GM21526 (cell line): ENCODE results near the gene LIMD2.

ENCODE experiments used
- ATAC-seq: cut with Tn5 transposase; IDR thresholded peaks from one replicate; pipeline ENCODE4 v1.9.1; 2021; ENCODE audit warnings: moderate library complexity; ENCODE audit not compliant: unreplicated experiment, low FRiP score

The LIMD2 gene

DNA sequence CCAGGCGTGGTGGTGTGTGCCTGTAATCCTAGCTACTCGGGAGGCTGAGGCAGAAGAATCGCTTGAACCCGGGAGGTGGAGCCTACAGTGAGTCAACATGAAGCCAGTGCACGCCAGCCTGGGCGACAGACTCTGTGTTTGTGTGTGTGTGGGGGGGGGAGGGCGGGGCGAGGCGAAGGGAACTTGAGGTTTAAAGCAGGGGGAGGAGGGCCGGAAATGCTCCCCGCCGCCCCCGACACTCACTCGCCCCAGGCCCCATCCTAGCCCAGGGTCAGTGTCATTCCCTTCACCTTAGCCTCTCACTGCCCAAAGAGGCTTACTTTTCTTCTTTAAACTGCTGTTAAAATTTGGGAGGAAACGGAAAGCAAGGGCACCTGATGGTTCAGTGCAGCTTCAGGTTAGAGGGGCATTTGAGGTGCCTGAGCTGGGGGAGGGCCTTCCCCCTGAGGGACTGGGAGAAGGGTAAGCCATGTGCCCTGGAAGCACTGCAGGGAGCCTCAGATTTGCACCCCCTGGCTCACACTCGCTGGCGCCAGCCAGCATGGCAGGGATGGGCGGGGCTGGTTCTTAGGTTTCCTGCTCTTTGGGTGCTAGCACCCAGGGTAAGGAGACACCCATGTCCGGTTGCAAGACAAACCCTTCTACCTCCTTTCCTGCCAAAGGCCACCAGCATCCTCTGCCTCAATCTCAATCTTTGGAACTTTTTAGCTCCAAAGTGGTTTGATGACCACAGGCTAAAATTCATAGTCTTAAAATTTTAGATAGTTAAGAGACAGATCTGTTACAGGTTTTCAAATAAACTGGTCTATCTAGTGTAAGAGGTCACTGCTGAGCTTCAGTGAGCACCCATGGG, 2.2 kb upstream of the LIMD2 start:
- no peak for ATAC-seq

DNA sequence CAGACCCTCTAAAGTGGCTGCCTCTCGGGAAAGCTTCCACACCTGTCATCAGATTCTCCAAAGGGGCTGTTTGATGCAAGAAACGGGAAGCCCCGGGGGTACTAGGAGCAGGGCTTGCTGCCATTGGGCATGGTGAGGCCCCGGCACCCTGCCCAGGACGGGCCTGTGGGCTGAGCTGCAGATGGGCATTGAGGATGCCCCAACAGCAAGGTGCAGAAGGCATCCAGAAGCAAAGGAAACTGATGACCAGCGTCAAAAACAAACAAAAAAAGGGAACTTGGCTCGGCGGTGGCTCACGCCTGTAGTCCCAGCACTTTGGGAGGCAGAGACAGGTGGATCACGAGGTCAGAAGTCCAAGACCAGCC, 1.5 kb upstream of the LIMD2 start:
- no peak for ATAC-seq

DNA sequence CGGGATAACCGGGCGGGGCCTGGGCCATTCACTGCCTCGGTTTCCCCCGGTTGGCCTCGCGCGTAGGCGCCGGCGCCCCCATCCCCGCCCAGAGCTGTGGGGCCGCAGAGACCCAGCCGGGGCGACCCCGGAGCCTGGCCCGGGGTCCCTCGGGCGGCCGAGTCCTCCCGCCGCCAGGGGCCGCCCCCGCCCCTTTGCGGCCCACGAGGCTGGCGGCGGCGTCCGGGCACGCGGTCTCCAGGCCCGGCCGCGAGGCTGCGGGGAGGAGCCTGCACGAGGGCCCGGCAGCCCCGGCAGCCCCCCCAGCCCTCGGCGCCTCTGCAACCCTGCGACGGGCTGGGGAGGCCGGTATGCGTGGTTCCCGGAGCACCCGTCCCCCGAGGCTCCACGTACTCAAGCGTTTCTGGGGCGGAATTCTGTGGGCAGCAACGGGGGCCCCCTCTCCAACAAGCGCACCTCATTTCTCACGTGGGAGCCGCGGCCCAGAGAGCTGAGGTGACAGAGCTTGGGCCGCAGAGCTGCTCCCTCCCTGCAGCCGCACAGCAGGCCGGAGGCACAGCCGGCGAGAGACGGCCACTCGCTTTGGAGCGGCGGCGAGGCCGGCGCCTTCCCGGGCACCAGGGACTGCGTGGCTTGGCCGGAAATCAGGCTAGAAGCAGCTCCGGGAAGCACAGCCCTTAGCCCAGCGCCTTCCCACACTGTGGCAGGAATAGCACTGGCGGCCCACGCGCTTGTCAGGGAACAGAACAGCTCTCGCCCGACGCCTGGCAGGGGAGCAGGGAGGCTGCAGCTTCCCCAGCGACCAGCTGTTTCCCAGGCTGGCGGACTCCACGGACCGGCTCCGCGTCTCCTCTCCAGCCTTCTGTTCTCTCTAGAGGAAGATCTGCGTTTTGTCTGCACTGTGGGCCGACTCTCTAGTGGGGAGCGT, 867 bp upstream of the LIMD2 start:
- ATAC-seq: no peak

DNA sequence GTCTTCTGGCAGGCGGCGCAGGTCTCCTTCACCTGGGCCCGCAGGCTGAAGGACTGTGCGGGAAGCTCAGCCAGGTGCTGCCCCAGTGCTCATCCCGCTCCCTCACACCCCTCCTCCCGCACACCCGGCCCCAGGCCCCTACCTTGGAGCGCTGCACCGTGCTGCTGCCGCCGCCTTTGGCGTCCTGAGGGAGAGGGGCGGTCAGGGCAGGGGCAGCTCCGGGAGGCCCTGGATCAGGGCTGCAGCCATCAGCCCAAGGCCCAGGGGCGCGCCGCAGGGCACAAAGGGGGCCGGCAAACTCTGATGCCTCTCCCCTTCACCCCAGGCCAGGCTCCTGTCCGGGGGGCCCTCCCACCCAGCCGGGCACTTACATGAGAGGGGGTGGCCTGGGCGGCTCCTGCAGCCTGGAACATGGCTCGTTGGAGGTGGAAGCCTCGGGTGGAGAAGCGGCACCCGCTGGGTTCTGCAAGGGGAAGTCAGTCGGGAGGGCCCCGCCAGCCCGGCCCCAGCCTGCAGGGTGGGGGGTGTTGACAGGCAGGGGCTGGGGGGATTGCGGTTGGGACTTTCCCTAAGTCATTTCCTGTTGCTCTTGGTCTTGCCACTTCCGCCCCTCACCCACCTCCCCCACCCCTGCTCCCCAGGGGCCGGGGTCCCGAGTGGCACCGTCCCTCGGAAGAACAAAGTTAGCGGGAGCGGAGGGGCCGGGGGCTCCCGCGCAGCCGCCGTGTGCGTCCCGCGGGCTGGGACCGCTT, 863 bp downstream of the LIMD2 start:
- no peak for ATAC-seq

DNA sequence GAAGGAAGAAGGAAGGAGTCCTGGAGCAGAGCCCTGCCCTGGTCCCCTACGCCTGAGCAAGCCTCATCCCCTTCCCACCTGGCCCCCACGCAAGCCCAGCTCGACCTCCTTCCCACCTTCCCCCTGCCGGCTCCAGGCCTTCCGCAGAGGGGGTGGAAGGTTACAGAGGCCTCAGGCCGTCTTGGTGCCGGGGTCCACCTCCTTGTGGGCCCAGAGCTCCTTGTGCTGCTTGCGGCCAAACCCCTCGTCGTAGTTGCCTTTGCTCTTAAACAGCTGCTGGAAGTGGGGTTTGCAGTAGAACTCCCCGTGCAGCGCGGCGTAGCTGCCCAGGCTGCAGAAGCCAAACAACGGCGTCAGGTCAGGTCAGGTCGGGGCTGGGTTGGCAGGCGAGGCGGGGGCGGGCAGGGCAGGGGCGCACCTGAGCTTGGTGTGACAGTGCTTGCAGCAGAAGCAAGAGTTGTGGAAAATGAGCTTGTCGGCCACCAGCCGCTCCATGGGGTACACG, 1.5 kb downstream of the LIMD2 start:
- ATAC-seq: no peak

DNA sequence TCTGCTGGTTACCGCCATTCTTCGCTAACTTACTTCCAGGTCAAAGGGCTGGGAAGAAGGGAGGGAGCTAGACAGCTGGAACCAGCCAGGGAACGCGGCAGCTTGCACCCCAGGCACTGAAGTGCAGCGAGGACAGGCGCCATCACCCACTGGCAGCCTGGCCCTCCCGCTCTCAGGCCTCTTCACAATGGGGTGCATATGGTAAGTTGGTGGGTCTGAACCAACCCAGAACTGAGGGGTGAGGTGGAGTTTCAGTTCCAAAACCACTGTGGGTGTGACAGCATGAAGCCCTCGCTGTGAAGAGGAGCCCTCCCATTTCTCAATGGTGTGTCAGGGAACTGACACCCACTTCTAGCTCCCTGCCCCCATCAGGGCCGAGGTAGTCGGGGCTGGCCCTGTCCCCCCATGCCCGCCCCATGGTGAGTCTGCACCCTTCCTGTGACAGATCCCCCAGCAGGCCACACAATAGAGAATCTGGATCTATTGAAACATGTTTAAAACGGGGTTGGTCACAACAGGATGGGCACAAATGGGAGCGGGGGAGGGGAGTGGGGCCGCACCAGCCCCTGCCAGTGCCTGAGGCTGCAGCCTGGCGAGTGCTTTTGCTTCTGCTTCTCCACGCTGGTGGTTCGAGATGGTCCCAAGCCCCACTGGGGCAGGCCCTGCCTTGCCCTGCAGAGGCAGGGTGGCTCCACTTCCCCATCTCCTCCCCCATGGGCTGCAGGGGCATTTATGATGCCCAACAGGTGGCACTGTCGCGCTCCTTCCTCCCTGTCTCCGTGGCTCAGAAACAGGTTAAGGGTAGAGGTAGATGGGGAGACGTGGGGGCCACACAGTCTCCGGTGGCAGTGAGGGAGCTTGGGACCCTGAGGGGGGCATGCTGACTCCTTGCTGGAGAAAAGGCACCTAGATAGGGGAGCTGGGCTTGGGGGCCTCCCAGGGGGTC, 2.3 kb downstream of the LIMD2 start:
- peak; percentile 25 for ATAC-seq

DNA sequence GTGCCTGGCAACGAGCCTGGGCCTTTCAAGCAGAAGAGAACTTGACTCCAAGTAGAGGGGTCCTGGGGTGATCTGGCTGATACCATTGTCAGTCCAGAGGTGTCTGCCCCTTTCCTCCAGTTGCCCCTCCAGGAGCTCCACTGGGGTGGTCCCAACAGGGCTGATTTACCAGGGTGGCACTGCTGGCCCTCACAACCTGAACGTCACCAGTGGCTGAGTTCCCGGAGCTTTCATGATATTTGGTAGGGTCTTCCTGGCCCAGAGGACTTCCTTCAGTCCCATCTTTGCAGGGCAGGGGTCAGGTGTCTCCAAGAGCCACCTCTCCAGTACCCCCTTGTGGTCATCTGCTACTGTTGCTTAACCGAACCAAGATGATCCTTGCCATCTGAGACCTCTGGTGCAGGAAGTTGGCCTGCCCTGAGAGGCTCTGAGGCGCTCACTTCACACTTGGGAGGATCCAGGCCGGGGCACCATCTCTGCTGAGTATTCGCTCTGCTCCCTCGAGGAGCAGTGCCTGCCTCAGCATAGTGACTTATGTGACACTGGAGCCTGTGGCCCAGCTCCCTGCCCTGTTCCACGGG, 3.5 kb downstream of the LIMD2 start:
- no peak for ATAC-seq

DNA sequence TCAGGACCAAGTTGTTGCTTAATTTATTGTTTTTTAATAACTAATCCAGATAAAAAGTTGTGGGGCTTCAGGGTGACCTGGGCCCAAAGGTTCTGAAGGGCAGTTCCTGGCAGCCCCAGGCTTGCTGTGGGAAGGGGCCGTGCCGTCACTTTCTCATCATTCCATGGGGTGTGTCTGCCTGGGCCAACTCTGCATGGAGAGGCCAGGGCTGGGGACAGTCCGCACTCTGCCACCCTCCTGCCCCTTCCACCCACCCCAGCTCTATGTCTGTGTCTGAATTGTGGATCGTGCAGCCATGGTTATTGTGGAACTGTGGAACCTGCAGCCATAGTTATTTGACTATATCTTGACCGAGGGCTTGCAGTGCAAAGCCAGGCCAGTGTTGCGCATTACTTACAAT, 4.0 kb downstream of the LIMD2 start:
- no peak for ATAC-seq

DNA sequence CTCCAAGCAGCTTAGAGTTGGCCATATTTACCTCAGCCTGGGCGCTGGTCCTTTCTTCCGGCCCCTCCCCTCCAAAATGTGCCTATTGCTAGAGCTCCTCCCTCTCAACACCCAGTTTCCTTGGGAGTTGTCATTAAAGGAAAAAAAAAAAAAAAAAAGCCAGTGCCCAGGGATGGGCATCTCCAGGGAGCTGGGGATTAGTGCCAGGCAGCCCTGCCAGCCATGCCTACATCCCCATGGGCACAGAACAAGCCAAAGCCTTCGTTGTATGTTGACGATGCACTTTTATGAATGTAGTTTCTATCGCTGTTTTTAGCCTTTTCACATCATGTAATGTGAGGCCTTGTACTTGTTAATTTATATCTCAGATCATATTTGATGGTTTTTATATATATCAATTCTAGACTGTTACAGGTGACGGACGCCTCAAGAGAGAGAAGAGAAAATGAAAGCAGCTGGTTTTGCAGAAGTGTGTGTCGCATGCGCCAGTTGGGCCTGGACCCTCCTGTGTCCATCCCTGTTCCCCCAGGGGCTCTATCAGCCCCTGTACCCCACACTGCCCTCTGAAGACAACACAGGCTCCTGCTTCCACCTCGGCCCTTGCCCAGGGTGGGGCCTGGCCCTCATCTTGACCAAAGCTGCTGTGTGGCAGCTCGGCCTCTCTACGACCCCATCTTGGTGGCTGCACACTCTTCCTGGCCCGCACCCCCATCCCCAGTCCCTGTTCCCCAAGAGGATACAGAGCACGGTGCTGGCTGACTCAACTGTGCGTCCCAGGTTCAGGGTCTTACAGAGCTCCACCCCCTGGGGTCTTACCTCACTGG, 4.8 kb downstream of the LIMD2 start:
- no peak for ATAC-seq

DNA sequence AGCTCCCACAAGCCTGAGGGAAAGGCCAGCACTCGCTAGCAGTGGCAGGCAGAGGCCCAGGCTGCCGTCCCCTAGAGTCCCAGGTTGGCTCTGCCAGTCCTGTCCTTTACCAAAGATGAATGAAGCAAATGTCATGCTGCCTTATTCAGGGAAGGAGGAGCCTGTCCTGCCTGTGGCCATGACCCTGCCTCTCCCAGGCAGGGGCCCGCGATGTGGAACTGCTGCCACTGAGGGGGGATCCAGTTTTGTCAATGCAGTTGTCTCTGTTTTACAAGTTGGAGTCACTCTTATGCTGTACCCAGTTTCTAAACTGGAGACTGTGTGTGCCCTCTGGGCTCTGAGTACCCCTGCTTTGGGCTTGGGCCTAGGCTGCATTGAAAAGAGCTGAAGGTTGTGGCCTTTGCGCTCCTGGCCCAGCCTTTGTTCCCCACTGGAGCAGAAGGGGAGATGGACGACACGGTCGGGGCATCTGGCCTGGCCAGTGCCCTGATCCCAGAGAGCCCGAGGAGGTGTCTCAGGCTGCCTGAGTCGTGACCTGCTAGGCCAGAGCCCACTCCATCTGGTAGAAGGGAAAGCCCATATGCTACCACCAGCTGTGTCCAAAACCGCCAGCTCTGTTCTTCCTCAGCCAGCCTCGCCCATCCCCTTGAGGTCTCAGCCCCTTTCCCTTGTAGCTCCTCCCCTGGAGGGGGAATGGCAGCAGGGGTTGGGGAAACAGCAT, 5.5 kb downstream of the LIMD2 start:
- no peak for ATAC-seq

DNA sequence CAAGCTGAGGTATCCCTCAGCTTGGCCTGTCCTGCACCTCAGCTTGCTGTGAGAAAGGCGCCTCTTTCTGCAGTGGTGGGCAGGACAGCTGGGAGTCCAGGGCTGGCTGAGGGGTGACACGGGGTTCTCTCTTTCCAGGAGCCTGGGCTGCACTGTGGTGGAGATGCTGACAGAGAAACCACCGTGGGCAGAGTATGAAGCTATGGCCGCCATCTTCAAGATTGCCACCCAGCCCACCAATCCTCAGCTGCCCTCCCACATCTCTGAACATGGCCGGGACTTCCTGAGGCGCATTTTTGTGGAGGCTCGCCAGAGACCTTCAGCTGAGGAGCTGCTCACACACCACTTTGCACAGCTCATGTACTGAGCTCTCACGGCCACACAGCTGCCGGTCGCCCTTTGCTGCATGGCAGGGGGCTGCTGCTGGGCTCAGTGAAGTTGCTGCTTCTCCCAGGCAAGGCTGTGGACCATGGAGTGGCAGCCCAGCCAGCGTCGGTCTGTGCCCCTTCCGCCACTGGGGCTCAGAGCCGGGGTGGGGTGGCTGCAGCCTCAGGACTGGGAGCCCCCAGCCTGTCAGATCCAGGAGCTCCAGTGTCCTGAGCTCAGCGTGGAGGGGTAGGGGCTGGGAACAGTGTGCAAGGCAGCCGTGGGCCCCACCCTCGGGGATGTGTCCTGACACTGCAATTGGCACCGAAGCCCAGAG, 6.4 kb downstream of the LIMD2 start:
- no peak for ATAC-seq

DNA sequence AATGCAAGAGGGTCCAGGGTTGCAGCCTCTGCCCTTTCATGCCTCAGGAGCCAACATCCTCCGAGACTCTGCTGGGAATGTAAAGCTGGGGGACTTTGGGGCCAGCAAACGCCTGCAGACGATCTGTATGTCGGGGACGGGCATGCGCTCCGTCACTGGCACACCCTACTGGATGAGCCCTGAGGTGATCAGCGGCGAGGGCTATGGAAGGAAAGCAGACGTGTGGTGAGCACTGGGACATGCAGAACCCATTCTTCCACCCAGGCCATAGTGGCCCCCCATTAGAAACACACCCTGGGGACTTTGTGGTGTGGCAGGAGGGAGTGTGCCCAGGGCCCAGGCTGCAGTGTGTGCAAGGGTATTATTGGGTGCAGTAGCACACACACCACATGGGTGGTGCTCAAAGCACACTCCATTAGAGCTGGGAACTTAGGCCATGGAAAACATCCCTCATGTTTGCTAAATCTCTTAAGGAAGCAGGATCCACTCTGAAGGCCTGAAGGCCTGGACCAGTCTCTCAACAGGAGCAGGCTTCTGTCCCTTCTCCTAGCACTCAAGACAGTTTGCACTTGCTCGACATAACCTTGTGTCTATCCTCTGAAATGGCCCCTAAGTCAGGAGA, 7.6 kb downstream of the LIMD2 start:
- ATAC-seq: no peak

DNA sequence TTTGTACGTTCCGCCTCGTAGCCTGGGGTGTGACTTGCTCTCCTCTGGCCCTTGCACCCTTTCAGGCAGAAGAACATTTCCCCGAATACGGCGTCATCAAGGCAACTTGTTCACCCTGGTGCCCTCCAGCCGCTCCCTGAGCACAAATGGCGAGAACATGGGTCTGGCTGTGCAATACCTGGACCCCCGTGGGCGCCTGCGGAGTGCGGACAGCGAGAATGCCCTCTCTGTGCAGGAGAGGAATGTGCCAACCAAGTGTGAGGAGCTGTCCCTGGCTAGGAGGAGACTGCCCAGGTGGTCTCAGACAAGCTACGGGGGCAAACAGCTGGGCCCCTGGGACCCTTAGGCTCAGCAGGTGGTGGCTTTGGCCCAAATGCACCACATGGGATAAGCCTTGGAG, 10.4 kb downstream of the LIMD2 start:
- ATAC-seq: no peak

DNA sequence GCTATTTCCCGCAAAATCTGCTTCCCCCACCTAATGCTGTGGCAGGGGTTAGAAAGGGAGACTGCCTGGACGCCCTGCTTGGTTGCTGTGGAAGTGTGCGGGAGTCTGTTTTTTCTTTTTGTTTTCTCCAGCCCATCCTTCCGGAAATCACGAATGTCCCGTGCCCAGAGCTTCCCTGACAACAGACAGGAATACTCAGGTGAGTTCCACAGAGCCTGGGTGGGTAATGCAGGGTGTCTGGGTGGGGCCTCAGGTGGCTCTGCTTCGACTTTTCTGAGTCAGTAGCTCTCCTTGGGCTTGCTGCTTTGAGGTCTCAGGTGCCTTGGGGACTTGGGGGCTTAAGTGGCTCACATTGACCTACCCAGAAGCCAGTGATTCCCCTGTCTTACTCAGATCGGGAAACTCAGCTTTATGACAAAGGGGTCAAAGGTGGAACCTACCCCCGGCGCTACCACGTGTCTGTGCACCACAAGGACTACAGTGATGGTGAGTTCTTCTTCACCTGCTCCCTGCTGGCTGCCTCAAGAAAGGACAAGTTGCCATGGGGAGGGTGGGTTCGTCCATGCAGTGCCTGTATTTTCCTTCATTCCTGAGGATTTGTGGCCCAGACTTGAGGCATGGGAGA, 11.4 kb downstream of the LIMD2 start:
- ATAC-seq: no peak

DNA sequence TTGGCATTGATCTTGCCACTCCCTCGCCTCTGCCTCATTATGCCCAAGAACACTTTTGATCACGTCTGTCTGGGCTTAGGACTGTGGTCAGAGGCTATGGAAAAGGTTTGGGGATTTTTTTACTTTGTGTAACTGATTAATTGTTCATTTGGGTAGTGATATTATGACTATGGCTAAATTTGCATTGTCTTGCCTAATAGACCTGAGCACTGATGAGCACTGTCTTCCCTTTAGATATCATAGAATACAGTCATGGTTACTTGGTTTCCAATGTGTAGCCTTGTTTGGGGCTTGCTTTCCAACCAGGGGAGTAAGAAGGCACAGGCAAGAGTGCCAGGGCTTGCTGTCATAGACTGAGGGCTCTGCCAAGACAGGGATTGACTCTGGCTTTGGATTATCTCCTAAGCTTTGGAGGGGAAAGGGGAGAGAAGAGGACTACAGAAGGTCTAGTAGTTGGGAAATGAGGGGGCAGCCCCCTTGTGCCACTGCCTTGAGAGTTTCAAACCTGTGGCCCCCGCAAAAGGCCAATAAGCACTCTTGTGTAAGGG, 13.7 kb downstream of the LIMD2 start:
- ATAC-seq: no peak

DNA sequence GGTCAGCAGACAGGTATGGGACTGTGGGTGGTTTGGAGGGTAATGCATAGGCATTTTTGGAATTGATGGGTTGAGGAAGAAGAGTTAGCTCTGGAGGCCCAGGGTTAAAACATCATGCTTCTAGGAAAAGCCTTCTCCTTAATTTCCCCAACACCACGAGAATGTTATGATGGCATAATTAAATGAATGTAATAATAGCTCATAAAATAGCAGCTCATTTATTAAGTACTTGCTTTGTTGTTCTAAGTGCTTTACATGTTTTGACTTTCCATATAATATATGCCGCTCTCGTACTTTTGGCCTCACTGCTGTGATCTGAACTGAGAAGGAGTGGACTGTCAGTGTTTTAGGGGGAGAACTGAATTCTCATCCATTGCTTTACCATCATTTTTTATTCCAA, 14.3 kb downstream of the LIMD2 start:
- ATAC-seq: no peak
